Stomach (tissue), 9 donors: ENCODE results near the gene RNF13. TPM values are rescaled to one million over a fixed set of nuclear protein-coding genes. Genes with fewer than 3 reads are reported as not detected.

ENCODE experiments used
- DNase-seq, 2 donors: peaks; one replicate each; pipeline versions ENCODE4 v3.0.0 to v3.0.0-alpha.2; 2013 to 2019
- H3K27ac ChIP-seq, 5 donors: fragments of 200-600 bp in 4 of 5; sonication (generic) in 4 of 5; one replicate each; pipeline ENCODE4 v1.5.1; 2013 to 2019; ENCODE audit warnings: mild to moderate bottlenecking in 1 of 5, moderate library complexity in 1 of 5
- H3K27me3 ChIP-seq, 3 donors: fragments of 200-600 bp; sonication (generic); one replicate each; pipeline ENCODE4 v1.5.1; 2017 to 2019; ENCODE audit warnings: mixed run types in 1 of 3
- H3K36me3 ChIP-seq, 4 donors: fragments of 200-600 bp; sonication (generic); 1 replicate in 3 of 4; 2 replicates in 1 of 4; pipeline ENCODE4 v1.5.1; 2016 to 2019
- H3K4me1 ChIP-seq, 4 donors: fragments of 200-600 bp; sonication (generic); one replicate each; pipeline ENCODE4 v1.5.1; 2016 to 2019
- H3K4me3 ChIP-seq, 4 donors: fragments of 200-600 bp; sonication (generic) in 3 of 4; one replicate each; pipeline ENCODE4 v1.5.1; 2016 to 2019; ENCODE audit warnings: mild to moderate bottlenecking in 1 of 4
- H3K9me3 ChIP-seq, 4 donors: fragments of 200-600 bp; sonication (generic); one replicate each; pipeline ENCODE4 v1.5.1; 2016 to 2019
- EP300 ChIP-seq: sonication (generic); formaldehyde crosslinking; IDR thresholded peaks from one replicate; pipeline ENCODE4 v1.6.1; 2017; ENCODE audit warnings: antibody characterized with exemption
- POLR2A ChIP-seq, 4 donors: fragments of 450-650 bp; IDR thresholded peaks; one replicate each; pipeline ENCODE4 v1.6.1; 2016; ENCODE audit warnings: antibody characterized with exemption in 4 of 4, control low read depth in 2 of 4, mild to moderate bottlenecking in 1 of 4, moderate library complexity in 1 of 4
- POLR2AphosphoS5 ChIP-seq, 3 donors: sonication (generic); formaldehyde crosslinking; IDR thresholded peaks; one replicate each; pipeline ENCODE4 v1.6.1; 2016; ENCODE audit warnings: antibody characterized with exemption in 3 of 3
- WGBS, 5 donors: extraction: QIAGEN DNeasy Blood & Tissue Kit in 3 of 5; methylation state at CpG; one replicate each; pipeline versions ENCODE4 v1.1.5 to v1.1.7; 2013 to 2018; 5-methylcytosine and 5-hydroxymethylcytosine counted together
- intact Hi-C: fragments of 100-400 bp; cut with DNase I; formaldehyde crosslinking; loops from one replicate; pipeline ENCODE4 v1.15.1; 2023; ENCODE audit warnings: low total_unique reads
- polyA plus RNA-seq, 3 donors: library from polyadenylated mRNA; stranded (reverse); fragments of 200-250 nt; gene quantifications; one replicate each; pipeline ENCODE4 v1.2.3, GENCODE V29; 2013
- total RNA-seq, 5 donors: library from RNA; depleted of rRNA; stranded (reverse); fragments of >200 nt; gene quantifications; one replicate each; pipeline versions ENCODE4 v1.1.0 to v1.2.3, GENCODE V29; 2014 to 2016
- TF ChIP-seq, protein P1 (sequence below), 7 experiments: fragments of 450-650 bp in 4 of 7; fragments of 200-600 bp in 3 of 7; sonication (generic) in 3 of 7; IDR thresholded peaks; one replicate each; pipeline ENCODE4 v1.5.1; 2016 to 2019; ENCODE audit warnings: antibody characterized with exemption in 7 of 7, control low read depth in 2 of 7, mild to moderate bottlenecking in 1 of 7
- donor health status: healthy with polysubstance abuse.
- donor health status: Bipolar disorder and iron deficiency.
- donor health status: healthy.

RNF13 gene
- total and polyA plus RNA-seq, 8 donors = 6.7 to 130 (median 31.3) TPM

- intact Hi-C loops = no loop called here
- no peaks in the 10 kb centered on the region for H3K27me3 ChIP-seq
- TF ChIP-seq, protein P1, sequence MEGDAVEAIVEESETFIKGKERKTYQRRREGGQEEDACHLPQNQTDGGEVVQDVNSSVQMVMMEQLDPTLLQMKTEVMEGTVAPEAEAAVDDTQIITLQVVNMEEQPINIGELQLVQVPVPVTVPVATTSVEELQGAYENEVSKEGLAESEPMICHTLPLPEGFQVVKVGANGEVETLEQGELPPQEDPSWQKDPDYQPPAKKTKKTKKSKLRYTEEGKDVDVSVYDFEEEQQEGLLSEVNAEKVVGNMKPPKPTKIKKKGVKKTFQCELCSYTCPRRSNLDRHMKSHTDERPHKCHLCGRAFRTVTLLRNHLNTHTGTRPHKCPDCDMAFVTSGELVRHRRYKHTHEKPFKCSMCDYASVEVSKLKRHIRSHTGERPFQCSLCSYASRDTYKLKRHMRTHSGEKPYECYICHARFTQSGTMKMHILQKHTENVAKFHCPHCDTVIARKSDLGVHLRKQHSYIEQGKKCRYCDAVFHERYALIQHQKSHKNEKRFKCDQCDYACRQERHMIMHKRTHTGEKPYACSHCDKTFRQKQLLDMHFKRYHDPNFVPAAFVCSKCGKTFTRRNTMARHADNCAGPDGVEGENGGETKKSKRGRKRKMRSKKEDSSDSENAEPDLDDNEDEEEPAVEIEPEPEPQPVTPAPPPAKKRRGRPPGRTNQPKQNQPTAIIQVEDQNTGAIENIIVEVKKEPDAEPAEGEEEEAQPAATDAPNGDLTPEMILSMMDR (IDR thresholded peaks at IDR 0.05) = no peak
- TF ChIP-seq POLR2AphosphoS5 (IDR thresholded peaks at IDR 0.05) = no peak
- WGBS, 5 donors = 93 to 98% (median 97%) methylated on average over 4 of the region's 4 CpGs
- DNase-seq = no peak
- no peak overlapping the region for H3K4me3 ChIP-seq
- H3K27ac ChIP-seq = no peak overlapping the region
- H3K4me1 ChIP-seq = peaks cover 0 to 5% (median 2%) of the 10 kb centered on the region in 4 donors
- no peaks in the 10 kb centered on the region for H3K9me3 ChIP-seq
- peaks cover 3 to 32% (median 12%) of the 10 kb centered on the region in 4 donors for H3K36me3 ChIP-seq
Observed at GRCh38 chr3:149909923-149910322, 96.9 kb downstream of the RNF13 start.

DNA sequence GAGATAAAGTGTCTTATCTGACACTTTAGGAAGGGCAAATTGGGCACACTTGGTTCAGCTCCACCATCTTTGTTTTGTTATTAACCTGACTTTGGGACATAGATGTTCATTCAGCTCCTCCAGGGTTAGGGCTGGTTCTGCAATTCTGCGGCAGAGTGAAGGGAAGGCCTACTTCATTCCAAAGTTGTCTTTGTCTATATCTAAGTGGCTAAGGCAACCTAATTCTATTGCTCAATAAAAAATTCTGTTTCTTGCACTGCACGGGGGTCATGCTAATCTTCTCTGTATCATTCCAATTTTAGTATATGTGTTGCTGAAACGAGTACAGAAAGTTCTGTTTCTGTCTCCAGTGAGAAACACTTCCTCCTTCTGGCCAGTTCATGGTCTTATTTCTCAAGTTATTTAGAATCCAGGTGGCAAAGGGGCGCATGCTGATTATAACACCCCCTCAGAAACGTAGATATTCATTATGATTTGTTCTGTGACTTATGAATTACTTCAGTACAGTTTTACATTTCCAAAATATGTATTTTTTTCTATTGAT is 104.2 kb downstream of the RNF13 start:
- H3K27ac ChIP-seq = no peak overlapping the region
- H3K36me3 ChIP-seq = peaks cover 9 to 59% (median 30%) of the 10 kb centered on the region in 4 donors
- DNase-seq = no peak
- intact Hi-C loops = no loop called here
- H3K4me3 ChIP-seq = no peak overlapping the region
- TF ChIP-seq POLR2A (IDR thresholded peaks at IDR 0.05) = no peak
- WGBS, 5 donors = 87 to 92% (median 88%) methylated on average over 5 of the region's 5 CpGs
- no peaks in the 10 kb centered on the region for H3K4me1 ChIP-seq
- no peaks in the 10 kb centered on the region for H3K27me3 ChIP-seq
- no peaks in the 10 kb centered on the region for H3K9me3 ChIP-seq

DNA sequence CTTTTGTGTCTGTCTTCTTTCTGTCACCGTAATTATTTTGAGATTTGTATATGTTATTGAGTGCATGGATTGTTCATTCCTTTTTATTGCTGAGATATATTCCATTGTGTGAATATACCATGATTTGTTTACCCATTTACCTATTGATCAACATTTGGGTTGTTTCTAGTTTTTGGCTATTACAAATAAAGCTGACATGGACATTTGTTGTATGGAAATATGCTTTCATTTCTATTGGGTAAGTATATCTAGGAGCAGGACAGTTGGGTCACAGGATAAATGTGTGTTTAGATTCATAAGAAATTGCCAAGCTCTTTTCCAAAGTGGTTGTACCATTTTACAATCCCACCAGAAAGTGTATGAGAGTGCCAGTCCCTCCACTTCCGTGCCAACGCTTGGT is 106.5 kb downstream of the RNF13 start:
- intact Hi-C loops = no loop called here

DNA sequence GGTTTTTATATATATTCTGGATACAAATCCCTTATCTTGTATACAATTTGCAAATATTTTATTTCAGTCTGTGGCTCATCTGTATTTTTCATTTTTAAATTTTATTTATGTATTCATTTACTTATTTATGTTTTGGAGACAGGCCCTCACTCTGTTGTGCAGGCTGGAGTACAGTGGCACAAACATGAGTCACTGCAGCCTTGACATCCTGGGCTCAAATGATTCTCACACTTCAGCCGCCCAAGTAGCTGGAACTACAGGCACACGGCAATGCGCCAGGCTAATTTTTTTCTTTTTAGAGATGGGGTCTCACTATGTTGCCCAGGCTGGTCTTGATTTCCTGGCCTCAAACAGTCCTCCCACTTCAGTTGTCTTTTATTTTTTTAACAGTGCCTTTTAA is 107.1 kb downstream of the RNF13 start:
- intact Hi-C loops = no loop called here
- H3K4me3 ChIP-seq = no peak overlapping the region
- no peak for TF ChIP-seq EP300
- no peak for TF ChIP-seq POLR2A (IDR thresholded peaks at IDR 0.05)
- TF ChIP-seq, protein P1 (IDR thresholded peaks at IDR 0.05) = no peak
- no peak for TF ChIP-seq POLR2AphosphoS5 (IDR thresholded peaks at IDR 0.05)
- H3K27ac ChIP-seq = no peak overlapping the region
- no peaks in the 10 kb centered on the region for H3K9me3 ChIP-seq
- no peaks in the 10 kb centered on the region for H3K27me3 ChIP-seq
- DNase-seq = no peak
- peaks cover 15 to 48% (median 28%) of the 10 kb centered on the region in 4 donors for H3K36me3 ChIP-seq
- no peaks in the 10 kb centered on the region for H3K4me1 ChIP-seq
- WGBS, 5 donors = 89 to 97% (median 92%) methylated on average over 3 of the region's 3 CpGs

More for the DNA sequence above, 106.5 kb downstream of the RNF13 start:
- H3K9me3 ChIP-seq = no peaks in the 10 kb centered on the region
- no peak for TF ChIP-seq POLR2A (IDR thresholded peaks at IDR 0.05)
- TF ChIP-seq EP300 = no peak
- no peak for TF ChIP-seq POLR2AphosphoS5 (IDR thresholded peaks at IDR 0.05)
- TF ChIP-seq, protein P1 (IDR thresholded peaks at IDR 0.05) = no peak
- H3K4me3 ChIP-seq = no peak overlapping the region
- DNase-seq = no peak
- no peak overlapping the region for H3K27ac ChIP-seq
- 92 to 100% (median 98%) methylated on average over 3 of the region's 3 CpGs for WGBS, 5 donors
- H3K27me3 ChIP-seq = no peaks in the 10 kb centered on the region
- H3K4me1 ChIP-seq = no peaks in the 10 kb centered on the region
- peaks cover 15 to 49% (median 28%) of the 10 kb centered on the region in 4 donors for H3K36me3 ChIP-seq

DNA sequence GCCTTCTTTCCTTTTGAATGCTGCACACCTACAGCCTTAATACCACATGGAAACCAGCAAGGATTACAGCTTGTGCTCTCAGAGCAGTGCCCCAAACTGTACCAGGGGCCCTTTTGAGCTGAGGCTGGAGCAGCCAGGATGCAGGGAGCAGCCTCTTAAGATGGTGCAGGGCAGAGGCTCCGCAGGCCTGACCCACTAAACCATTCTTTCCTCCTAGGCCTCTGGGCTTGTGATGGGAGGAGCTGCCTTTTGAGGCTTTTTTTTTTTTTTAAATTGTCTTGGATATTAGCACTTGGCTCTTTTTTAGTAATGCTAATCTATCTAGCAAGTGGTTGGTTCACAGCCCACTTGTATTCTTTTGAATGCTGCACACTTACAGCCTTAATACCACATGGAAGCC is 120.0 kb downstream of the RNF13 start:
- Histone ChIP-seq H3K9me3 (peaks cover 0 to 7% (median 3%) of the 10 kb centered on the region in 4 donors), H3K36me3 (peaks cover 0 to 25% (median 14%) of the 10 kb centered on the region in 4 donors), H3K4me3 (no peak overlapping the region), H3K4me1 (peaks cover 0 to 12% (median 6%) of the 10 kb centered on the region in 4 donors), H3K27me3 (no peaks in the 10 kb centered on the region), H3K27ac (no peak overlapping the region)
- WGBS, 5 donors = 85 to 100% (median 98%) methylated on average over 1 of the region's 1 CpG
- no peak for DNase-seq
- intact Hi-C loops = no loop called here
- TF ChIP-seq POLR2AphosphoS5 (IDR thresholded peaks at IDR 0.05) (no peak), POLR2A (IDR thresholded peaks at IDR 0.05) (no peak), EP300 (no peak)
- TF ChIP-seq, protein P1 (IDR thresholded peaks at IDR 0.05) = no peak
